ENCODE measurements around the gene MED25. TPM values are rescaled to one million over a fixed set of nuclear protein-coding genes. Genes with fewer than 3 reads are reported as not detected.

The MED25 gene
- total RNA-seq, 1 experiment from 2014 or later: 99.6 TPM

- Histone ChIP-seq H3K4me2 (no peak overlapping the region), H3K27me3 (ENCODE audit: insufficient read depth, low read depth) (no peaks in the 10 kb centered on the region), H3F3A (ENCODE audit: insufficient read depth, low read depth) (no peaks in the 10 kb centered on the region), H3K27ac (no peak overlapping the region), H3K36me3 (ENCODE audit: low read depth) (0 out of 2 replicates have a peak, but pooled peaks cover 5% of the 10 kb centered on the region), H3K9me3 (ENCODE audit: insufficient read depth, low read depth) (no peaks in the 10 kb centered on the region), H3K4me3 (no peak overlapping the region), H2AFZ (no peak overlapping the region), H3K9me2 (ENCODE audit: insufficient read depth) (no peaks in the 10 kb centered on the region), H3K4me1 (replicated peaks; ENCODE audit: insufficient read depth) (no peaks in the 10 kb centered on the region), H3K79me2 (ENCODE audit: low read depth) (no peaks in the 10 kb centered on the region), H4K20me1 (ENCODE audit: insufficient read depth) (peaks cover 13% of the 10 kb centered on the region; the same call in 1 of the 2 replicates)
- BruUV-seq (replicated peaks): no TSS peak
- no peak for TF ChIP-seq CTCF (conservative IDR thresholded peaks at IDR 0.05)
- TF ChIP-seq EZH2 (IDR thresholded peaks at IDR 0.05; ENCODE audit: low read depth): no peak
- ChIA-PET CTCF (no interaction called here), POLR2A (ENCODE audit: unreplicated experiment) (no interaction called here)
- intact Hi-C loops (cut with micrococcal nuclease; ENCODE audit: unreplicated experiment): no loop called here
- no peak for DNase-seq
These were observed 15.5 kb downstream of the MED25 start for GRCh38 chr19:49833599-49833998.

GRCh38 chr19:49835562-49835961 lies 17.5 kb downstream of the MED25 start:
- POLR2A ChIA-PET (ENCODE audit: unreplicated experiment): no interaction called here
- intact Hi-C loops (cut with micrococcal nuclease; ENCODE audit: unreplicated experiment): no loop called here
- CTCF ChIA-PET: no interaction called here

GRCh38 chr19:49836176-49837008 lies 18.3 kb downstream of the MED25 start:
- Histone ChIP-seq H3K4me2 (no peak overlapping the region), H3F3A (ENCODE audit: insufficient read depth, low read depth) (peaks cover 9% of the 10 kb centered on the region), H3K4me3 (no peak overlapping the region), H3K9me2 (ENCODE audit: insufficient read depth) (no peaks in the 10 kb centered on the region), H3K27me3 (ENCODE audit: insufficient read depth, low read depth) (no peaks in the 10 kb centered on the region), H3K27ac (no peak overlapping the region), H4K20me1 (ENCODE audit: insufficient read depth) (peaks cover 8% of the 10 kb centered on the region; the same call in 1 of the 2 replicates), H3K4me1 (replicated peaks; ENCODE audit: insufficient read depth) (no peaks in the 10 kb centered on the region), H3K9me3 (ENCODE audit: insufficient read depth, low read depth) (no peaks in the 10 kb centered on the region), H3K79me2 (ENCODE audit: low read depth) (no peaks in the 10 kb centered on the region), H2AFZ (no peak overlapping the region), H3K36me3 (ENCODE audit: low read depth) (peaks cover 19% of the 10 kb centered on the region)
- CTCF ChIA-PET: no interaction called here
- intact Hi-C loops (cut with micrococcal nuclease; ENCODE audit: unreplicated experiment): no loop called here
- POLR2A ChIA-PET (ENCODE audit: unreplicated experiment): no interaction called here
- TF ChIP-seq CTCF (conservative IDR thresholded peaks at IDR 0.05) (no peak), EZH2 (IDR thresholded peaks at IDR 0.05; ENCODE audit: low read depth) (no peak)
- BruUV-seq (replicated peaks): no TSS peak
- DNase-seq: no peak

More at GRCh38 chr19:49835562-49835961, 17.5 kb downstream of the MED25 start:
- Histone ChIP-seq H3K36me3 (ENCODE audit: low read depth) (peaks cover 17% of the 10 kb centered on the region), H3K79me2 (ENCODE audit: low read depth) (no peaks in the 10 kb centered on the region), H3K9me3 (ENCODE audit: insufficient read depth, low read depth) (no peaks in the 10 kb centered on the region), H3K27me3 (ENCODE audit: insufficient read depth, low read depth) (no peaks in the 10 kb centered on the region), H3K4me1 (replicated peaks; ENCODE audit: insufficient read depth) (no peaks in the 10 kb centered on the region), H3K4me2 (no peak overlapping the region), H3K27ac (no peak overlapping the region), H4K20me1 (ENCODE audit: insufficient read depth) (peaks cover 12% of the 10 kb centered on the region; the same call in 1 of the 2 replicates), H3F3A (ENCODE audit: insufficient read depth, low read depth) (peaks cover 5% of the 10 kb centered on the region), H3K9me2 (ENCODE audit: insufficient read depth) (no peaks in the 10 kb centered on the region), H2AFZ (no peak overlapping the region), H3K4me3 (no peak overlapping the region)
- DNase-seq: no peak
- no TSS peak for BruUV-seq (replicated peaks)
- TF ChIP-seq CTCF (conservative IDR thresholded peaks at IDR 0.05) (no peak), EZH2 (IDR thresholded peaks at IDR 0.05; ENCODE audit: low read depth) (no peak)
